MCF 10A (cell line): ENCODE results near the gene MRPL36. TPM values are rescaled to one million over a fixed set of nuclear protein-coding genes. Genes with fewer than 3 reads are reported as not detected.

Experiments
- BruUV-seq: library from RNA; stranded (reverse); fragments of 400-500 nt; replicated peaks from 2 replicates; lab custom pipeline; 2021; lab: Mats Ljungman, UMichigan
- CTCF ChIA-PET: fragments of 300-600 bp; sonication (Branson Sonifier 250); formaldehyde crosslinking; extraction: SDS; loops from one replicate; lab custom pipeline; 2021; ENCODE audit warnings: antibody characterized with exemption, inconsistent platforms; lab: Yijun Ruan, JAX
- POLR2A ChIA-PET: fragments of 300-600, 350-650 bp; sonication (Branson Sonifier 250); formaldehyde crosslinking; extraction: SDS; loops from one replicate; lab custom pipeline; 2020; ENCODE audit warnings: antibody characterized with exemption, inconsistent platforms; lab: Yijun Ruan, JAX
- DNase-seq: peaks from one replicate; pipeline ENCODE4 v3.0.0-alpha.2; 2018; ENCODE audit not compliant: unreplicated experiment
- H3K27ac Mint-ChIP-seq: one replicate; pipeline ENCODE4 v1.8.0; 2022; ENCODE audit warnings: mild to moderate bottlenecking, low read depth, mixed read lengths; ENCODE audit not compliant: unreplicated experiment
- H3K27me3 Mint-ChIP-seq: one replicate; pipeline ENCODE4 v1.8.0; 2022; ENCODE audit warnings: mixed read lengths; ENCODE audit not compliant: insufficient read depth, unreplicated experiment
- H3K36me3 Mint-ChIP-seq: one replicate; pipeline ENCODE4 v1.8.0; 2022; ENCODE audit warnings: mild to moderate bottlenecking, moderate library complexity, mixed read lengths; ENCODE audit not compliant: insufficient read depth, unreplicated experiment
- H3K4me1 Mint-ChIP-seq: one replicate; pipeline ENCODE4 v1.8.0; 2022; ENCODE audit warnings: mixed read lengths; ENCODE audit not compliant: insufficient read depth, unreplicated experiment
- H3K4me3 Mint-ChIP-seq: one replicate; pipeline ENCODE4 v1.8.0; 2022; ENCODE audit warnings: mild to moderate bottlenecking, moderate library complexity, mixed read lengths; ENCODE audit not compliant: unreplicated experiment
- H3K9me3 Mint-ChIP-seq: one replicate; pipeline ENCODE4 v1.8.0; 2022; ENCODE audit warnings: mixed read lengths; ENCODE audit not compliant: unreplicated experiment
- CTCF ChIP-seq: fragments of 200-600 bp; IDR thresholded peaks from one replicate; pipeline ENCODE4 v1.8.0; 2022; ENCODE audit warnings: antibody characterized with exemption, mild to moderate bottlenecking; ENCODE audit not compliant: unreplicated experiment
- intact Hi-C: fragments of 100-400 bp; cut with micrococcal nuclease; formaldehyde crosslinking; loops from 2 replicates; pipeline ENCODE4 v1.14.1; 2022
- total RNA-seq: library from RNA; stranded (reverse); gene quantifications from 2 replicates; pipeline ENCODE4 v1.2.3, GENCODE V29; 2022

The MRPL36 gene
- total RNA-seq, 1 experiment from 2014 or later, result 101 TPM

DNA sequence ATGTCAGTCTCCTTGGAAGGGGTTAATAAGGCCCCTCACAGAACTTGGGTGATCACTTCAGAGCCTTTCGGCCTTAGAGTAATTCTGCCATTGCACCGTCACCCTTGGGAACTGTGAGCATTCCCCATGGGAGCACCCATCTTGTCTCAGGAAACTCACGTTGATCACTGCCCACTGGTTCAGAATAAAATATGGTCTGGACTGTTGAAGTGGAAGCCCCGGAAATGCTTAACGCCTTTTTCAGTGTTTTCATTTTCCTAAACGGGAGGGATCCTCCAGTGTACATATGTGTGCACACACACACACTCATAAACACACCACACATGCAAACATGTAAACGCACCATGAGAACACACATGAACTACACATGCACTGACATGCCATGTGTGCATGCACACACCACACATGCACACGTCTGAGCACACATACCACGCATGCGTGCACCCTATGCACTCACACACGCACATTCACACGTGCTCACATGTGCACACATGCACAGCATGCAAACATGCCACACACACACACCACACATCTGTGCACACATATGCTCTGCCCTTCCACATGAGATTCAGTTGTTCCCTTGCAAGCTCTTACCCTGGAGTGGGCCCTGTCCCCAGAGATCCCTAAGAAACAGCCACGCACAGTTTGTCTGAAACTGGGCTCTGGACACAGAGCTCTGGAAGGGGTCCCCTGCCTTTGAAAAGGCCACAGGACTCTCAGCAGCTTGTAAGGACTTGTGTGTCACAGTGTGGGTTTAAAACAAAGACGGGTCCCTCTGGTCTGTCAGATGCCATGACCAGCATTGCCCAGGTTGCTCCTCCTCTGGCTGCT, 17.0 kb downstream of the MRPL36 start:
- CTCF ChIA-PET, result interaction anchor here (0.6 kb wide), 2 partner anchors 755 to 1217 kb away, joined by 3 to 4 read pairs; no protein-coding TSS in a partner anchor
- POLR2A ChIA-PET, result no interaction called here
- Mint-ChIP-seq H3K4me3 (no peak overlapping the region), H3K9me3 (no peaks in the 10 kb centered on the region), H3K4me1 (no peaks in the 10 kb centered on the region), H3K27ac (no peak overlapping the region), H3K36me3 (no peaks in the 10 kb centered on the region), H3K27me3 (no peaks in the 10 kb centered on the region)
- no peak for TF ChIP-seq CTCF
- DNase-seq, result no peak
- intact Hi-C loops, result no loop called here
- no TSS peak for BruUV-seq

DNA sequence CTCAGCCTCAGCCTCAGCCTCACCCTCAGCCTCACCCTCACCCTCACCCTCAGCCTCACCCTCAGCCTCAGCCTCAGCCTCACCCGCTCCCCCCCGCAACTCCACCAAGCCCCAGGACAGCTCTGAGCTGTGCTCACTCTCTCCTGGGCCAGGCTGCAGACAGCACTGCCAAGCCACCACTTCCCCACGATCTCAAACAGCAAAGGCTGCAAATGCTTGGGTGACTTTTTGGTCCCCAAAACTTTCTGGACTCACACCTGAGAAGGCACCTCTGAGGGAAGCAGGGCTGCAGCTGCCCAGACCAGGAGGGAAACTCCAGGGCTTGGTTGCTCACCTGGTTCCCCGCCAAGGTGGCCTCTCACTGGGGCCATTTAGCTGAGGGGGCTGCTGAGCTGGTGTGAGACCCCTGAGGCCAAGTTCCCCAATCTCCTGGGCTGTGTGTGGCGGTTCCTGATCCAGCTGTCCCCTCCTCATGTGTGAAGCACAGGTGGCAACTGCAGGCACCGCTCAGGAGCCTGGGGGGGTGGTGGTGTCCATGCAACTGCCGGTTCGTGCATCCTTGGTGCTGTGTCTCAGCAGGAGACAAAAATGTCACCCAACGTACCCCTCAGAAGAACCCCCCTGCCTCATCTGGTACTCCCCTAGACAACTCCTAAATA, 17.8 kb downstream of the MRPL36 start:
- ChIA-PET POLR2A (no interaction called here), CTCF (interaction anchor here (0.6 to 0.7 kb wide), 2 partner anchors 9 to 756 kb away, joined by 4 to 5 read pairs; no protein-coding TSS in a partner anchor)
- no peaks in the 10 kb centered on the region for H3K9me3 Mint-ChIP-seq
- intact Hi-C loops, result no loop called here
- H3K27me3 Mint-ChIP-seq, result no peaks in the 10 kb centered on the region
- H3K4me3 Mint-ChIP-seq, result no peak overlapping the region
- BruUV-seq, result no TSS peak
- H3K4me1 Mint-ChIP-seq, result no peaks in the 10 kb centered on the region
- no peak for DNase-seq
- no peaks in the 10 kb centered on the region for H3K36me3 Mint-ChIP-seq
- H3K27ac Mint-ChIP-seq, result no peak overlapping the region
- TF ChIP-seq CTCF, result no peak

GRCh38 chr5:1781107-1781506, 18.5 kb downstream of the MRPL36 start:
- intact Hi-C loops, result no loop called here
- Mint-ChIP-seq H3K4me1 (no peaks in the 10 kb centered on the region), H3K36me3 (no peaks in the 10 kb centered on the region), H3K4me3 (no peak overlapping the region), H3K27me3 (no peaks in the 10 kb centered on the region), H3K27ac (no peak overlapping the region), H3K9me3 (no peaks in the 10 kb centered on the region)
- no peak for TF ChIP-seq CTCF
- DNase-seq, result no peak
- ChIA-PET POLR2A (no interaction called here), CTCF (interaction anchor here (1.4 kb wide), 1 partner anchor 18 kb away, joined by 3 read pairs; no protein-coding TSS in a partner anchor)
- BruUV-seq, result no TSS peak

DNA sequence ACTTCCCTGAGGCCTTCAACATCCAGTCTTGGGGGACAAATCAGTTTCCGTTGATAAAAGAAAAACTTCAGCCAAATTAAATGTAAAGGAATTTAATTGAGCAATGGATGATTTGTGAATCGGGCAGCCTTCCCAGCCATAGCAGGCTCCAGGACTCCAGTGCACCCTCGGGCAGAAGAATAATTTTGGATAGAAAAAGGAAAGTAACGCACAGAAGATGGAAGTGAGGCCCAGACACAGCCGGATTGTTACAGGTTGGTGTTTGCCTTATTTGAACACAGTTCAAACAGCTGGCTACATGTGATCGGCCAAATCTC, 19.1 kb downstream of the MRPL36 start:
- Mint-ChIP-seq H3K27ac (no peak overlapping the region), H3K9me3 (no peaks in the 10 kb centered on the region), H3K4me3 (no peak overlapping the region), H3K27me3 (no peaks in the 10 kb centered on the region), H3K36me3 (no peaks in the 10 kb centered on the region), H3K4me1 (no peaks in the 10 kb centered on the region)
- ChIA-PET POLR2A (no interaction called here), CTCF (interaction anchor here (1.4 kb wide), 1 partner anchor 17 kb away, joined by 3 read pairs; no protein-coding TSS in a partner anchor)
- intact Hi-C loops, result no loop called here
- no TSS peak for BruUV-seq
- no peak for TF ChIP-seq CTCF
- DNase-seq, result no peak
